NCI-H460 (cell line): ENCODE data around the gene MORF4L2. TPM values are rescaled to one million over a fixed set of nuclear protein-coding genes. Genes with fewer than 3 reads are reported as not detected.
A peak's percentile ranks its signal among the peaks of the same experiment; 100 is the strongest.
"Not testable (repeated sequence)": the region's sequence is repeated elsewhere in the genome, so short reads cannot be mapped to it uniquely, and the experiment has no call there.

ENCODE experiments used
- DNase-seq: peaks from one replicate; pipeline ENCODE4 v3.0.0-alpha.2; 2016; ENCODE audit warnings: low read depth; ENCODE audit errors: extremely low read depth
- total RNA-seq: library from RNA; depleted of rRNA; stranded (reverse); fragments of >200 nt; shearing (Covaris generic); gene quantifications from 2 replicates; pipeline ENCODE4 v1.2.3, GENCODE V29; 2014

MORF4L2 gene
- total RNA-seq, 1 experiment from 2014 or later, result 735 TPM

DNA sequence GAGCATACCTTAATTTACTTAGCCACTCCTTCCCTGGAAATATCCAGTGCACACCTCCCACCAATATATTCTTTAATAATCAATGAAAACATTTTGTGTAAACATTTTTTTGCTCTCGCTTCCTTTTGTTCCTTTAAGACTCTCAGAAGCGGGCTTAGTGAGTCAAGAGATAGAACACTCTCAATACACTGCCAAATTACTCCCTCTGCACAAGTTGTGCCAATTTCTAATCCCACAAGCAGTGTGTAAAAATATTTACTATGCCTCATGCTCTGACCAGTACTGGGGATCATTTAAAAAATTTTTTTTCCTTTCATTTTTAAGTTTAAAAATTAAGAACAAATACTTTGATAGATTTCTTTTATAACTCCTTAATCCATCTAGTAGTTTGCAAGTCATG lies 5.1 kb downstream of the MORF4L2 start:
- DNase-seq, result no peak

DNA sequence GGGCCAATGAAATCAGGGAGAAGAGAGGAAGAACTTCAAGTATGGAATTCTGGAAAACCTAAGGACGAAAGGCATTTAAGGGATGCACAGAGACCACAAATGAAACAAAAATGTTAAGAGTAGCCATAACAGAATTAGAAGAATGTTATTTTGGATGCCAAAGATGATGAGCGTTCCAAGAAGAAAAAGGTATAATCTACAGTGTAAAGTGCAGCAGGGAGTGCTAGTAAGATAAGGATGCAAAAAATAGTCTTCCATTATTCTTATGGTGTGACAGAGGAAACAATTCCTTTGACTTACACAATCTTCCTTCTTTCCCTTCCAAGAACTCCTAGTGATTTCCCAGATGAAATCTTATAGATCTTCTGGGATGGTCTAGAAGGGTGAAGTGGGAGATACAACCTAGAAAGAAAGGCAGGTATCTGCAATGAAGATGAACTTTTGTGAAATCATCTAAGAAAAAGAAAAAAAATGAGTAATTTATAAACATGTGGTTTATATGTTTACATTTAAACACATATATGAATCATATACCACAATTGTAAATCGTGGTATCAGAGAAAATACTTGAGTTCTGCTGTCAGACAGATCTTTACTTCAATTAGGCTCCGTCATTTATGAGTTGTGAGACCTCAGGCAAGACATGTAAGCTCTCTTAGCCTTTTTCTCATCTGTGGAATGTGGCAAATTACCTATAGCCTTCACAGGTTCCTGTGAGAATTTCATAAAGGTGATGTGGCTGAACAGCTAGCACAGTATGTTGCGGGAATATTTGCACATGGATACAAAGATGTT lies 8.1 kb downstream of the MORF4L2 start:
- no peak for DNase-seq

DNA sequence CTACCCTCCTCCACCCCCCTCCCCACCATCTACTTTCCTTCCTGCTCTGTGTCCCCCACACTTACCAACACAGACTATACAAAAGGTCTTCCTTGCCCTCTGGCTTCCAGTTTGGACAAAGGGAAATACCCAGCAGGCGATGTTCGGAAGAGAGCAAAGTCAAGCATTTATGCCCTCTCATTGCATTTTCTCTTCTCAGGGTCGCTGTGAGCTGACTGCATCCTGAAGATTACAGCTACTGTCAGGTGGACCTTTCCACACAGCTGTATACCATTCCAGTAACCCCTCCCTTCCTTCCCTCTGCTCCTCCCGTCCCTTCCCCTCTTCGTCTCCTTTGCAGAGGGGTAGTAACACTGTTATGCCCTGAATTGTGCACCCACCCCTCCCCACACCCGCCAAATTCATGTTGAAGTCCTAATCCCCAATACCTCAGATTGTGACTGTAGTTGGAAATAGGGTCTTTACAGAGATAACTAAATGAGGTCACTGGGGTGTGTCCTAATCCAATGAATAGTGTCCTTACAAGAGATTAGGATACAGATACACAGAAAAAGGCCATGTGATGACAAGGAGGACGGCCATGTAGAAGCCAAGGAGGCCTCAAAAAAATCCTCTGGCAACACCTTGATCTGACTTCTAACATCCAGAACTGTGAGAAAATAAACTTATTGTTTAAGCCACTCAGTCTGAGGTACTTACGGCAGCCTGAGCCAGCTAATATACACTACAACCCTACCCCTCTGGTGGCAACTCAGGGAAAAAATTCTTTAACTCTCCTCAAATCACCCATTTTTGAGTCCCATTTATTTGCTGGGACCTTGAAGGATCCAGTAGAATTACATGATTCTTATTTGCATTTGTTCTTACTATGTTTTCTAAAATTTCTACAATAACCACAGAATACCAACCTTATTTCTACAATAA lies 11.7 kb downstream of the MORF4L2 start:
- DNase-seq, result no peak

DNA sequence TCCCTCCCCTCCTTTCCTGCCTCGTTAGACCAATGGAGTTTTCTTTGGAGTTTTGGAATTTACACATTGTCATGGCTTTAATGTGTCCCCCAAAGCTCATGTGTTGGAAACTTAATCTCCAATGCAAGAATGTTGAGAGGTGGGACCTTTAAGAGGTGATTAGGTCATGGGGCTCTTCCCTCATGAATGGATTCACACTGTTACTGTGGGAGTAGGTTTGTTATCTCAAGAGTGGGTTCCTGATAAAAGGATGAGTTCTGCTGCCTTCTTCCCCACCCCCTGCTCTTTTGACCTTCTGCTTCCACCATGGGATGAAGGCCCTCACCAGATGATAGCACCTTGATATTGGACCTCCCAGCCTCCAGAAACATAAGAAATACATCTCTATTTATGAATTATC lies 16.8 kb downstream of the MORF4L2 start:
- DNase-seq, result no peak

DNA sequence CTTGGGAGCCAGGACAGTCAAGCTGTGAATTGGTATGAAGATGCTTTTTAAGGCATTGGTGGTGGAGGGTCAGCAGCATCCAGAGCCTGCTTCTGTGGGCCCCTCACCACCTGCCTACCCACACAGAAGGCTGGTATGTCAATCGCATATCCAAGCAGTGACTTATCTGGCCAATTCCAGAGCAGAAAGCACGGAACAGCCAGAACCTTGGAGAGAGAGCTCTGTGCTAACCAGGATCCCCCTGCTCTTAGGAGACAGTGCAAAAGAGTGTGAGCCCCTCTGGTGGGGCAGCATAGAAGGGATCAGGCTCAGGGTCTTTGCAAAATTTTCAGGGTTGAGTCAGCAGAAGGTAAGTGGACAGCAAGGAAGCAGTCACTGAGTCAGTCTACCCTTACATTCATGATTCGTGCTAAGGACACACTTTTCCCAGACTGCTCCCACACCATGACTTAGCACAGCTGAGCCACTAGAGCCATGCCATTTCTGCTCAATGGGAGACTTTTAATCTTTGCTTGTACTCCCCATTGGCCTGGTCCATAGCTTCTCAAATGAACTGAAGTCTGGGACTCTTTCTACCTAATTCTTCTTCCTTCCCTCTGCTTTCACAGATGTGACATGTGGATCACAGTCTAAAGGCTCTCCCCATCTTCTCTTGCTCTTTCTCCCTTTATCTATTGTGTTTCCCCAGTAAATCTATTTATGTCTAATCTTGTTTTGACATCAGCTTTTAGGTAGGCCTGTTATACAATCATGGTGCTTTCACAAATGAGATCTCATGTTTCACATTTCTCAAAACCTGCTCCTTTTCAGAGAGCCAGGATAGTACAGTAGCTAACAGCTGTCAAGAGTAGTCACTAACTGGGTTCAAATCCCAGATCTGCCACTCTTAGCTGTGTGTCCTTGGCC lies 20.0 kb downstream of the MORF4L2 start:
- DNase-seq, result no peak

DNA sequence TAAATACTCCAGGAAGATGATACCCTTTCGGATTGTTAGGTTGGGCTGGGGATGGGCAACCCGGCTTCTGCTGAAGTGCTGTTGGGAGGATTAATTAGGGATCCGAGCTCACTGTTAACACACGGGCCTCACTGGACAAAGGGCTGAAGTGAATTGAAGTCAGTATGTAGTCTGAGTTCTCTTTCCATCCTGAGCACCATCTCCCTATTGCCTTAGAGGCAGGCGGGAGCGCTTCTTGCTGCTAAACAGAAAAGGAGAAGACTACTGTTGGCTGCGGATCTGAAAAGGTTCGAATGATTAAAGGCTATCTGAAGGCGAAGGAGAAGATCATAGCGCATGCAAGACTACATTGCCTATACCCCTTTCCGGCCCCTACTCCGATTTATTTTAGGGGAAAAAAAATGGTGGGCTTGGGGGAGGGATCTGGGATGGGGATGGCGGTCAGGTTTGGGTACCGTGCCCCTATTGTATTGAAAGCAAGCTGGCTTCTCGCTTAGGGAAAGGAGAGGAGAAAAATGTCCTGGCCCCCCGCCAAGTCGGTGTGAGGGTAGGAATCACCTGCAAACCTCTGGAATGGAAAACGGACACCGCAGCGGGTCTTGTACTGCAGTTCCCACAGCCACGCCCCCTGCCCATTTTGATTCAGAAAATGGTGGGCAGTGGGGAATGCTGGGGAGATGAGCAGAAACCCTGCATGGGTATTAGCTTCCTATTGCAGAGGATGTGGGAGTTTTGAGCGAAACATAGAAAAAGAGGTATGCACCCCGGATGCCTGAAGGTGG lies 22.3 kb downstream of the MORF4L2 start:
- DNase-seq, result no peak

DNA sequence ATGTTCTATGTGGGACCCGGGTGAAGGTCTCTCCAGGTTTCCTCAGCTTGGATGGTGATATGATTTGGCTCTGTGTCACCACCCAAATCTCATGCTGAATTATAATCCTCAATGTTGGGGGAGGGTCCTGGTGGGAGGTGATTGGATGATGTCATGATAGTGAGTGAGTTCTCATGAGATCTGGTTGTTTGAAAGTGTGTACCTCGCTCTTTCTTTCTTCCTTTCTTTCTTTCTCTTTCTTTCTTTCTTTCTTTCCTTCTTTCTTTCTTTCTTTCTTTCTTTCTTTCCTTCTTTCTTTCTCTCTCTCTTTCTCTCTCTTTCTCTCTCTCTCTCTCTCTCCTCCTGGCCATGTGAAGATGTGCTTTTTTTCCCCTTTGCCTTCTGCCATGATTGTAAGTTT lies 27.0 kb downstream of the MORF4L2 start:
- not testable (repeated sequence) for DNase-seq

DNA sequence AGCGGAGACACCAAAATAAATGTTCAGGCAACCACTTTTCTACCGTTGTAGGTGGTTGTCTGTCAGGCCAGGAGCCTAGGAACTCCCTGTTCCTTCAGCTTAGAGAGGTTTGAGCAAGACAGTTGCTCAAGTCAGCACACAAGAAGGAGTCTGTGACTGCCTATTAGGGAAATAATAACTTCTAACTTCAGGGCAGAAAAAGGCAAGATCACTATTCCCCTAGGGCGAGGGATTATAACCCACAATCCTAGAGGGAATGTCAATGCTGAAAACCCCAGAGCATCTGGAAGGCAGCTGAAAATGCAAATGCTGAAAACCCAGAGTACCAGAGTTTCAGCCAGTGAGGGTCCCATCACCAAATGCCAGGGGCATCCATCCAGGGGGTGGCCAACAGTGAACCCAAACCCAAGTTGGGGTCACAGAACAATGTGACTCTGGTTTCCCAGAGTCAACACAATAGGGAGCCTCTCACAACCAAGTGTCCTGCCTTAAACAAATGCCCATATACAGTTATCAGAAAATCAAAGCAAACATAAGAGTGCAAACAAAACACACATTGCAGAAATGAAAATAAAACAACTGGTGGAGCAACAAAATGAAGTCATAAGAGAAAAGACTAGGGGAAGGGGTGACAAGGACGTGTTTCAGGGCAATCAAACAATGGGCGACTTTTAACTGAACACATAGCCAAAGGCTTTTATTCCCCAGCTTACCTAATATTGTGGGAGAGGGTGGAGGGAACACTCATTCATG lies 27.6 kb downstream of the MORF4L2 start:
- DNase-seq, result no peak

DNA sequence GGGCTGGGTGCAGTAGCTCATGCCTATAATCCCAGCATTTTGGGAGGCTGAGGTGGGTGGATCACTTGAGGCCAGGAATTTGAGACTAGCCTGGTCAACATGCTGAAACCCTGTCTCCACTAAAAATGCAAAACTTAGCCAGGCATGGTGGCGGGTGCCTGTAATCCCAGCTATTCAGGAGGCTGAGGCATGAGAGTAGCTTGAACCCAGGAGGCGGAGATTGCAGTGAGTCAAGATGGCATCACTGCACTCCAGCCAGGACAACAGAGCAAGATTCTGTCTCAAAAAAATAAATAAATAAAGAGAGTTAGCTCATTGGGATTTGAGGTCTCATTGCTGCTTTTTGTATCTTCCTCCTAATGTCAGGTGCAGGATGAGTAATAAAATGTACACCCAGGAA lies 29.4 kb downstream of the MORF4L2 start:
- DNase-seq, result not testable (repeated sequence)

DNA sequence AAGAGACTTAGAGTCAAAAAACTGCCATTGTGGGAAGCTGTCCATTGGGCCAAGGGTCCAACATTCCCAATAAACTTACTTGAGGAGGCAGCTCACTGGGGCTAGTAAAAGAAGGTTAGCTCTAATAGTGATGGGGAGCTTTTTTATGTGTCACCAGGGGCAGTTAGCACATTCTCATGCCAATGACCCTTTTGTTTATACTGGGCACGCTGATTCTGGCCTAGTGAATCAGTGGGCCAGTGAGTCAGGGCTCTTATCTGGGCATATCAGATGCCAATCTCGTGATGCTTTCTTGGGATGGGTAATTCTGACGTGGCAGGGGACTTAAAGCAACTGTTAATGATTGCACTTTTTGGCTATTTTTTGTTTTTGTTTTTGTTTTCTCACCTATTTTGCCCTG lies 29.9 kb downstream of the MORF4L2 start:
- DNase-seq, result peak; percentile 86

DNA sequence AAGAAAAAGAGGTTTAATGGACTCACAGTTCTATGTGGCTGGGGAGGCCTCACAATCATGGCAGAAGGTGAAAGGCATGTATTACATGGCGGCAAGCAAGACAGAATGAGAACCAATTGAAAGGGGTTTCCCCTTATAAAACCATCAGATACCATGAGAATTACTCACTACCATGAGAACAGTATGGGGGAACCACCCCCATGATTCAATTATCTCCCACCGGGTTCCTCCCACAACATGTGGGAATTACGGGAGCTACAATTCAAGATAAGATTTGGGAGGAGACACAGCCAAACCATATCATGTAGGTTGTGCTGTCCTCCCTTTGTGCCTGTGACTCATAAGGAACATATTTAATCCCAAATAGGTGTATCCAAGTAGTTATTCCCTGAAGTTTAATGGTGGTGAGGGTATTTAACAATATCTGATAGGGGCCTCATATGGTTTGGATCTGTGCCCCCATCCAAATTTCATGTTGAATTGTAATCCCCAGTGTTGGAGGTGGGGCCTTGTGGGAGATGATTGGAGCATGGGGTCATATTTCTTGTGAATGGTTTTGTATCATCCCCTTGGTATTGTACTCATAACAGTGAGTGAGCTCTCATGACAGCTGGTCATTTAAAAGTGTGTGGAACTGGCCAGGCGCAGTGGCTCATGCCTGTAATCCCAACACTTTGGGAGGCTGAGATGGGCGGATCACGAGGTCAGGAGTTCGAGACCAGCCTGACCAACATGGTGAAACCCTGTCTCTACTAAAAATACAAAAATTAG lies 31.1 kb downstream of the MORF4L2 start:
- not testable (repeated sequence) for DNase-seq

DNA sequence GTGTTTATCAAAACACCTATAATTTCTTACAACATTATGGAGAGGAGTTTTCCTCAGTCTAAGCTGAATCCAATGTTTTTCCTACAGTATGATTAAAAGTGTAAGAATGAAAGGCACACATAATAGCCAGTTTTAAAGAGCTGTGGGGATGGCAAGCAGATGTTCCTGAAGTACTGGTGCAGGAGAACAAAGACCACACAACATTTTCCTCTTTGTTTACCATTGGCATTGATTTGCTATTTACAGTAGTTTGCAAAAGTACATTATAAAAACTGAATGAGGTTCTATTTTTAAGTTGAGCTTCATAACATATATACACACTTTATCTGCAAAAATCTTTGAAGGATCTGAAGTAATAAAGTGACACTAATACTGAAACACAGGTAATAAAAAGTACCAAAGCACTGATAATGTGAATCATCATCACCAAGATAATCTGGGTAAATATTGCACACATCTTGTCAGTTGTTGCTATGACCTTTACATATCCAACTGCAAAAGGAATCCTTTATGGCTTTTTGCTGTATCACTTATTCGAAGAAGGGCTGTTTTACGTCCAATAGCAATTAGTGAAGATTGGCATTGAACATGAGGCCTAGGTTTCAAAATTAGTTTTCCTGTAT lies 35.2 kb downstream of the MORF4L2 start:
- DNase-seq, result no peak

DNA sequence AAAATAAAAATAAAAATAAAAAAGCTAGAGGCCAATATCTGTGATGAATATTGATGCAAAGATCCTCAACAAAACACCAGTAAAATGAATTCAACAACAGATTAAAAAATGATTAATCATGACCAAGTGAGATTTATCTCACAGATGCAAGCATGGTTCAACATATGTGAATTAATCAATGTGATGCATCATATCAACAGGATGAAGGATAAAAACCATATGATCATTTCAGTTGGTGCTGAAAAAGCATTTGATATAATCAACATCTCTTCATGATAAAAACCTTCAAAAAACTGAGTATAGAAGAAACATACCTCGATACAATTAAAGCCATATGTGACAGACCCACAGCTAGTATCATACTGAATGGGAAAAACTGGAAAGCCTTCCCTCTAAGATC lies 38.9 kb downstream of the MORF4L2 start:
- DNase-seq, result no peak

DNA sequence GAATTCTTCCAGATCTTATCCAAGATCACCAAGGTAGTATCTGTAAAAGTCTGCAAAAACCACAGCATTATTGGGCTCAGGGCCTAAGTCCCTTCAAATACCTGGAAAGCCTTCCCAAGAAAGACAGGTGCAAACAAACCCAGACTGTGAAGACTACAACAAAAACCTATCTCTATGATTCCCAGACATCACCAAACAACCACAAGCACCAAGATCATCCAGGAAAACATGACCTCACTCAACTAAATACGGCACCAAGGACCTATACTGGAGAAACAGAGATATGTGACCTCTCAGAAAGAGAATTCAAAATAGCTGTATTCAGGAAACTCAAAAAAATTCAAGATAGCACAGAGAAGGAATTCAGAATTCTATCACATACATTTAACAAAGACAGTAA lies 42.4 kb downstream of the MORF4L2 start:
- no peak for DNase-seq

DNA sequence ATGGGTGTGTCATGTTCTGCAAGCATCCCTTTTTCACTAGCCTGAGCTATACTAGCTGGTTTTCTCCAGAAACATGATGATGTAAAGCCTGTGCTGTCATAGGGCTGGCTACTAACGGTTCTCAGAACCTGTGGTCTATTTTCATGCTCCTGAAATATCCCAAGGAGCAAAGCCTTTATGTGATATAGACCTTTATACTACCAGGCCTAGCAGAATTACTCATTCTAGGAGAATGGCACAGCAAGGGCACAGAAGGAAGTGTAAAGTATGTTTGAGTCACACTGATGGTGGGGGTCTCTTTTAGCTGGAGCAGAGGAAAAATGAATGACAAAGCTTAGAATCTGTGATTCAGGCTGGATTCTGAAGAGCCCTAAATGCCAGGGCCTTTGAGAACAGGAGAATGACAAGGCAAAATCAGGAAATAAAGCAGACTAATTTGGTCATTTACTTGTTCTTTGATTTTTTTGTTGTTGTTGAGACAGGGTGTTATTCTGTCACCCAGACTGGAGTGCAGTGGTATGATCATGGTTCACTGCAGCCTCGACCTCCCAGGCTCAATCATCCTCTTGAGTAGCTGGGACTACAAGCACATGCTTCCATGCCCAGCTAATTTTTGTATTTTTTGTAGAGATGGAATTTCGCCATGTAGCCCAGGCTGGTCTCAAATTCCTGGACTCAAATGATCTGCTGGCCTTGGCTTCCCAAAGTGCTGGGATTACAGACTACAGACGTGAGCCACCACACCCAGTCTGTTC lies 45.9 kb downstream of the MORF4L2 start:
- no peak for DNase-seq

DNA sequence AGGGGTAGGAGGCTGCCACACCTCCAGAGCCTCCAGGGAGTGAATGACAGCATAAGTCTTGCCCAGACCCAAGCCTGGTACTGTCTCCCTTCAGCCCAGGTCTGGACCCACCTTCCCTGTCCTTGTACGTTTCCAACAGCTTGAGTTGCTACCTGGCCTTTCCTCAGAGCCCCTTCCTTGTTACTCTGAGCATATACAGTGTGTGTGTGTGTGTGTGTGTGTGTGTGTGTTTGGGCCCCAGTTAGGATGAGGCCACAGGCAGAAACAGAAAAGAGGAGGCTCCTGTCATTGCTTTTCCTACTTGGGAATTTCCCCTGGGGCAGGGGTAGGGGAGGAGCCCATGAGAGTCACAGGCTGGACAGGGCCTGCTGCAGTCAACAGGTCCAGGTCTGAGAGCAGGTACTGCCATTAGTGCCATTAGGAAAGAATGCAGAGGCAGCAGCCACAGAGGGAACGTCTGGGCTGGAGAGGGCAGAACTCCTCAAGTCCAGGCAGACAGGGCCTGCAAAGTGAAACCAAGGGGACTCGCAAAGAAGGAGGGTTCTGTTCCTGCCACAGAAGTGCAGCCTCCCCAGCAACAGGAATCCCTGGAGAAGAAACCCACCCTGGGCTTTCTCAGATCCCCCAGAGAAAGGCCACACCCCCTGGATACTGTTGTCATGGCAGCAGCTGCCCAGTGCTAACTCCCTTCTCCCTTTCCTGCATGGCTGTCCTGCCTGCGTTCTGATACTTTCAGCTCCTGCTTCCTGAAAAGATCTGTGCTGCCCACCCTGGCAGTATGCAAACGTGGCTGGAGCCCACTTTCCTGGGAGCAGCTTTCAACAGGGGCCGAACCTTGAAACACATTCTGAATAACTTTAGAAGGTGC lies 47.8 kb downstream of the MORF4L2 start:
- not testable (repeated sequence) for DNase-seq
